Upper lobe of right lung (tissue), 1 donor: ENCODE results near the gene KLF7. TPM values are rescaled to one million over a fixed set of nuclear protein-coding genes. Genes with fewer than 3 reads are reported as not detected.
A peak's percentile ranks its signal among the peaks of the same experiment; 100 is the strongest.

Experiments
- ATAC-seq: fragments of 200-7000 bp; cut with Tn5 transposase; one replicate; pipeline ENCODE4 v1.9.1; 2020; ENCODE audit warnings: mild to moderate bottlenecking, moderate library complexity
- DNase-seq: peaks from one replicate; pipeline ENCODE4 v3.0.0-alpha.2; 2020
- H3K27ac ChIP-seq: fragments of 200-600 bp; one replicate; pipeline ENCODE4 v1.8.0; 2022
- H3K27me3 ChIP-seq: fragments of 200-600 bp; one replicate; pipeline ENCODE4 v1.8.0; 2022; ENCODE audit warnings: mild to moderate bottlenecking
- H3K36me3 ChIP-seq: fragments of 200-600 bp; one replicate; pipeline ENCODE4 v1.8.0; 2022
- H3K4me1 ChIP-seq: fragments of 200-600 bp; one replicate; pipeline ENCODE4 v1.8.0; 2022
- H3K4me3 ChIP-seq: fragments of 200-600 bp; one replicate; pipeline ENCODE4 v1.8.0; 2022; ENCODE audit warnings: mild to moderate bottlenecking
- H3K9me3 ChIP-seq: fragments of 200-600 bp; one replicate; pipeline ENCODE4 v1.8.0; 2022
- intact Hi-C: fragments of 100-400 bp; cut with DNase I; formaldehyde crosslinking; loops from one replicate; pipeline ENCODE4 v1.11.0; 2022
- total RNA-seq: library from RNA; stranded (reverse); fragmentation: NEBNext Ultra II Directional; extraction: Animal tissue kit (Norgen Biotek cat#: 25700); gene quantifications from one replicate; pipeline ENCODE4 v1.2.1, GENCODE V29; 2021
- TF ChIP-seq, protein P1 (sequence below): fragments of 200-600 bp; IDR thresholded peaks from one replicate; pipeline ENCODE4 v1.8.0; 2022; ENCODE audit warnings: antibody characterized with exemption
- donor health status: DM: no; HTN: yes; CAD: no; lungs with severe emphysema.

The KLF7 gene
- total RNA-seq, 1 donor from 2014 or later, result 62.1 TPM

DNA sequence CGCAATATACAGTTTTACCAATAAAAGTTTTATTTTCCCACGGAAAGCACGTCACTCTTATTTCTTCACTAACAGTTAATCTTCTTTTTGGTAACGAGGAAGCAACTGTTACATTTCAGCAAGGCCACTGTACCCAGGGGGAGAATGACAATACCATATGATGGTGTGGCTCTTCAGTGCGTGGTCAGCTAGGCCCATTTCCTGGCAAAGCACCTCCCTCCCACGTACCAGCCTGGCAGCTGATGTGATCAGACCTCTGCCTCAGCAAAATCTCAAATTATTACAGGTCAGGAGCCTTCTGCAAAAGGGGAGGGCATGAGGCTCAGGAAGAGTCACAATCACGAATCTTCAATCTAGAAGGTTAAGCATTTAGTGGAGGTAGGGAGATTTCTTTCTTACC, 55.4 kb downstream of the KLF7 start:
- no peak overlapping the region for H3K4me3 ChIP-seq
- DNase-seq, result no peak
- no peak overlapping the region for H3K27ac ChIP-seq
- intact Hi-C loops, result no loop called here
- H3K9me3 ChIP-seq, result no peaks in the 10 kb centered on the region
- H3K36me3 ChIP-seq, result peaks cover 9% of the 10 kb centered on the region
- peak; percentile 48 for ATAC-seq
- H3K4me1 ChIP-seq, result peaks cover 5% of the 10 kb centered on the region
- H3K27me3 ChIP-seq, result no peaks in the 10 kb centered on the region
- TF ChIP-seq, protein P1, sequence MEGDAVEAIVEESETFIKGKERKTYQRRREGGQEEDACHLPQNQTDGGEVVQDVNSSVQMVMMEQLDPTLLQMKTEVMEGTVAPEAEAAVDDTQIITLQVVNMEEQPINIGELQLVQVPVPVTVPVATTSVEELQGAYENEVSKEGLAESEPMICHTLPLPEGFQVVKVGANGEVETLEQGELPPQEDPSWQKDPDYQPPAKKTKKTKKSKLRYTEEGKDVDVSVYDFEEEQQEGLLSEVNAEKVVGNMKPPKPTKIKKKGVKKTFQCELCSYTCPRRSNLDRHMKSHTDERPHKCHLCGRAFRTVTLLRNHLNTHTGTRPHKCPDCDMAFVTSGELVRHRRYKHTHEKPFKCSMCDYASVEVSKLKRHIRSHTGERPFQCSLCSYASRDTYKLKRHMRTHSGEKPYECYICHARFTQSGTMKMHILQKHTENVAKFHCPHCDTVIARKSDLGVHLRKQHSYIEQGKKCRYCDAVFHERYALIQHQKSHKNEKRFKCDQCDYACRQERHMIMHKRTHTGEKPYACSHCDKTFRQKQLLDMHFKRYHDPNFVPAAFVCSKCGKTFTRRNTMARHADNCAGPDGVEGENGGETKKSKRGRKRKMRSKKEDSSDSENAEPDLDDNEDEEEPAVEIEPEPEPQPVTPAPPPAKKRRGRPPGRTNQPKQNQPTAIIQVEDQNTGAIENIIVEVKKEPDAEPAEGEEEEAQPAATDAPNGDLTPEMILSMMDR, result no peak

DNA sequence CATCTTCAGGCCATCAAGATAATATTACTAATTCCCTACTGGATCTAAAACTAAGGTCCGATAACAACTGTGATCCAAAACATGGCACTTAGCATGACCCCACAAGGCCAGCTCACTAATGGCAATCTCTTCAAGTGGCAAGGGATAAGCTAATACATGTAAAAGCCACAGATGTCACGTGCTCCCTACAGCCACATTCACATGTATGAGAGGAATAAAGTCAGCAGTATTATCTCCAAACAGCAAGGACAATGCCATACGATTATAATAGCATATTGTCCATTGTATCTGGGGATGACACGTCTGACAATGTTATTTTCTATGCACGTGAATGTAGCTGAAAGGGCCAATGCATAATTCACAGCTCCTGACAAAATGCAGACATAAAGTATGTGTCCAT, 56.0 kb downstream of the KLF7 start:
- no peak overlapping the region for H3K27ac ChIP-seq
- ATAC-seq, result no peak
- intact Hi-C loops, result no loop called here

DNA sequence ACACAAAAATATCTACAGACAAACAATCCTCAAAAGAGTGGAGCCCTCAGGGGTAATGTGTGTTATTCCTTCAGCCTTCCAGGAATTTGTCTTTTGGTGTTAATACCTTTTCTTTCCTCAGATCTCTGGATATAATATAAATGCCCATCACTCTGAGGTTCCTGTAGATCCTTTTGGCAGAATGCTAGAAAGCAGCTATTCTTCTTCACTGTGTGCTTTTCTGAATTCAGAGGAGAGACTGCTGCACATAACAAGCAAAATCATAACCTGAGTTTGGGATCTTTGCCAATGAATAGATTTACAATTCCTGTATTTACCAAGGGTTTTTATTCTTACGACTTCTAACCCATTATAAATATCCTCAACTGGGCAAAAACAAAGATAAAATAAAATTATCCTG, 57.3 kb downstream of the KLF7 start:
- ATAC-seq (no peak), DNase-seq (no peak)
- Histone ChIP-seq H3K27me3 (no peaks in the 10 kb centered on the region), H3K9me3 (no peaks in the 10 kb centered on the region), H3K4me3 (no peak overlapping the region), H3K36me3 (peaks cover 27% of the 10 kb centered on the region), H3K4me1 (peaks cover 5% of the 10 kb centered on the region), H3K27ac (no peak overlapping the region)
- intact Hi-C loops, result no loop called here
- TF ChIP-seq, protein P1, result no peak

More for the DNA sequence above, 56.0 kb downstream of the KLF7 start:
- no peak for DNase-seq
- Histone ChIP-seq H3K4me3 (no peak overlapping the region), H3K27me3 (no peaks in the 10 kb centered on the region), H3K9me3 (no peaks in the 10 kb centered on the region), H3K4me1 (peaks cover 5% of the 10 kb centered on the region), H3K36me3 (peaks cover 15% of the 10 kb centered on the region)
- TF ChIP-seq, protein P1, result no peak

DNA sequence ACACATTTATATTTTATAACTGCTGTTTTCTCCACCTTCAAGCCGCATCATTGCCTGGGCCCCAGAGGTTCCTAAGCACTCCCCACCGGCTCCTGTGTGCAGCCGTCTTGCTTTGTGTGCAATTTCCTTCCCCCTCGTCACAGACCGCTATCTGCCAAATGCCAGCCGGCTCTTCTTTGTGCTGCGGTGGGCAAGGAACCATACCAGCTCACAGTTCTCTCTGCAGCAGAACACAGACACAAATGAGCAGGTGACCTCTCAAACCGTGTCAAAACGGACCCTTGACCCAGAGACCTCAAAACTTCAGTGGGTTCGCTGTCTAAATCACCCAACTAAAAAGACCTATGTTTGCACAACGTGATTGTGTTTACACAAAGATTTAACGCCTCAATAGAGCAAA, 58.2 kb downstream of the KLF7 start:
- TF ChIP-seq, protein P1, result no peak
- H3K4me3 ChIP-seq, result no peak overlapping the region
- DNase-seq, result no peak
- intact Hi-C loops, result no loop called here
- peak; percentile 53 for ATAC-seq
- H3K4me1 ChIP-seq, result peaks cover 5% of the 10 kb centered on the region
- H3K27me3 ChIP-seq, result no peaks in the 10 kb centered on the region
- peaks cover 27% of the 10 kb centered on the region for H3K36me3 ChIP-seq
- no peak overlapping the region for H3K27ac ChIP-seq
- no peaks in the 10 kb centered on the region for H3K9me3 ChIP-seq

DNA sequence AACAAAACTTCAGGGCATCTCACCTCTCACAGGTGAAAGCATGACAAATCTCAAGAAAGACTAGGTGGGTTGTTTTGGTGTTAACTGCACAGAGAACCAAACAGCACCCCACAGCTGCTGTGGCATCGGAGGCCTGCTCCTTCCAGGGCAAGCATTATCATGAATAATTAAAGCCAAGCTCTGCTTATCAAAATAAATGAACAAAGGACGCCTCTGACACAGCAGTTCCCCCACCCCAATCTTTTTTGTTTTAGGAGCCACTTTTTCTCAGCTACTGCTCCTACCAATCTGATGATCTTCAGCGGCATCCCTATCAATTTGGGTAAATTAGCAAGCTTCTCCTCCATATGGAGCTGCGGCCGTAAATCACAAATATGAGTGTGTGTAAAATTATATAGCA, 58.6 kb downstream of the KLF7 start:
- Histone ChIP-seq H3K4me1 (peaks cover 5% of the 10 kb centered on the region), H3K9me3 (no peaks in the 10 kb centered on the region), H3K27ac (no peak overlapping the region), H3K36me3 (peaks cover 27% of the 10 kb centered on the region), H3K27me3 (no peaks in the 10 kb centered on the region), H3K4me3 (no peak overlapping the region)
- no peak for DNase-seq
- intact Hi-C loops, result no loop called here
- TF ChIP-seq, protein P1, result no peak
- no peak for ATAC-seq

DNA sequence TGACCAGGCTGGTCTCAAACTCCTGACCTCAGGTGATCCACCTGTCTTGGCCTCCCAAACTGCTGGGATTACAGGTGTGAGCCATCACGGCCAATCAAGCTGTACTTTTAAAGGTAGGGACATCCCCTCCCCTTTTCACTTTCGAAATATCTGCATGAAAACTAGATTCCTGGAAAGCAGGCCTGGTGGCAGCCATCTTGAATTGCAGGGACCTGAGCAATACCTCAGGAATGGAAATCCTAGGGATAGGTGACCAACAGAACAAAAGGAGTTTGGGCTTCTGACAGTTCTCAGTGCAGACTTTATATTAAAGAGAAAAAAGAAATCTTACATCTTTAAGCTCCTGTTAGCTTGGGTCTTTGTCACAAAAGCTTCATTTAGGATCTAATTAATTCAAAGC, 62.6 kb downstream of the KLF7 start:
- H3K4me3 ChIP-seq, result no peak overlapping the region
- DNase-seq (no peak), ATAC-seq (no peak)
- TF ChIP-seq, protein P1, result no peak
- no peaks in the 10 kb centered on the region for H3K27me3 ChIP-seq
- no peak overlapping the region for H3K27ac ChIP-seq
- no peaks in the 10 kb centered on the region for H3K9me3 ChIP-seq
- H3K36me3 ChIP-seq, result peaks cover 27% of the 10 kb centered on the region
- H3K4me1 ChIP-seq, result no peaks in the 10 kb centered on the region
- intact Hi-C loops, result no loop called here
